Ectodermal cell (in vitro differentiated cells): ENCODE measurements around the gene GNB5.

ENCODE experiments used
- H3K27ac ChIP-seq: 2 replicates; pipeline ENCODE4 v1.7.0; 2013; ENCODE audit warnings: mild to moderate bottlenecking, low read depth, low read length; ENCODE audit not compliant: insufficient read depth, poor library complexity, severe bottlenecking
- H3K27me3 ChIP-seq: 2 replicates; pipeline ENCODE4 v1.7.0; 2013; ENCODE audit warnings: mild to moderate bottlenecking, low read length; ENCODE audit not compliant: insufficient read depth, control insufficient read depth, poor library complexity, severe bottlenecking
- H3K36me3 ChIP-seq: one replicate; pipeline ENCODE4 v1.7.0; 2013; ENCODE audit warnings: low read length; ENCODE audit not compliant: control insufficient read depth, insufficient read depth
- H3K4me1 ChIP-seq: one replicate; pipeline ENCODE4 v1.7.0; 2013; ENCODE audit warnings: low read length; ENCODE audit not compliant: control insufficient read depth, insufficient read depth
- H3K4me3 ChIP-seq: 2 replicates; pipeline ENCODE4 v1.7.0; 2013; ENCODE audit warnings: low read depth, low read length, control low read depth; ENCODE audit not compliant: insufficient read depth
- H3K9me3 ChIP-seq: 2 replicates; pipeline ENCODE4 v1.7.0; 2013; ENCODE audit warnings: mild to moderate bottlenecking, low read length, moderate library complexity; ENCODE audit not compliant: control insufficient read depth
- WGBS, 2 experiments: methylation state at CpG; one replicate each; pipeline ENCODE4 v1.1.7; 2013; ENCODE audit warnings: missing lambda C conversion rate in 2 of 2; 5-methylcytosine and 5-hydroxymethylcytosine counted together

GNB5 gene

DNA sequence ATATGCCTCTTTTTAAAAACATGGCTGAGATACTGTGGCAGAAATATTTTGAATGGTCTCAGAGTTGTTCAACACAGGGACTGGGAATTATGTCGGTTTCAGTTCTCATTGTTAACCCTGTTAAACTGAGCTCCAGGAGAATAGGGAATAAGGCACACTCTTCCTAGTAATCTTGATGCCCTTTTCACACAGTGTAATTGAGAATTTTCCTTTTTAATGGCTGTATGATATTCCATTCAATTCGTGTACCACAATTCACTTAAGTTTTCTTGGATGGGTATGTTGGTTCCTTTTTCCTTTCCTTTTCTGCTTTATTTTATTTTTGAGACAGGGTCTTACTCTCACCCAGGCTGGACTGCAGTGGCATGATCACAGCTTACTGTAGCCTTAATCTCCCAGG lies 44.9 kb downstream of the GNB5 start:
- H3K27ac ChIP-seq: no peak overlapping the region
- H3K4me1 ChIP-seq: no peaks in the 10 kb centered on the region
- H3K9me3 ChIP-seq: no peaks in the 10 kb centered on the region
- no peak overlapping the region for H3K4me3 ChIP-seq
- WGBS, 2 experiments: 99 to 100% methylated on average over 1 to 2 of the region's 2 CpGs
- H3K36me3 ChIP-seq: peaks cover 11% of the 10 kb centered on the region
- H3K27me3 ChIP-seq: no peaks in the 10 kb centered on the region

DNA sequence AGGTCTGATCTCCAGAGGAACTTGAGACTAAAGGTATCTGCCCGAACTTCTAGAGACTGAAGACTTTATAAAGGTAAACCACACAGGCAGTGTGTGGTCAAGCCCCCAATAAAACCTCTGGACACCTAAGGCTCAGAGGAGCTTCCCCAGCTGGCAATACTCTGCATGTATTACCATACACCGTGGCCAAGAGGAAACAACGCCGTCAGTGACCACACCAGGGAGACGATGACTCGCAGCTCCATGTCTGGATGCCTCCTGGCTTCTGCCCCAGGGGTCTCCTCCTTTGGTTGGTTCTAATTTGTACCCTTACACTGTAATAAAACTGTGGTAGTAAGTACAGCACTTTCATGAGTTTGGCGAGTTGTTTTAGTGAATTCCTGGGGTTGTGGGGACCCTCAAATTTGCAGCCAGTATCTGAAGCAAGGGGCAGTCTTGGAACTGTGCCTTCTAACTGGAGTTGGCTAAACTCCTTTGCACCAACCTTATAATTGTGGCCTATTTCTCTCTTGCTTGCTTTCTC lies 46.5 kb downstream of the GNB5 start:
- Histone ChIP-seq H3K27me3 (no peaks in the 10 kb centered on the region), H3K27ac (no peak overlapping the region), H3K4me3 (no peak overlapping the region), H3K9me3 (no peaks in the 10 kb centered on the region), H3K36me3 (peaks cover 11% of the 10 kb centered on the region), H3K4me1 (peaks cover 5% of the 10 kb centered on the region)
- 96 to 98% methylated on average over 7 of the region's 7 CpGs for WGBS, 2 experiments

DNA sequence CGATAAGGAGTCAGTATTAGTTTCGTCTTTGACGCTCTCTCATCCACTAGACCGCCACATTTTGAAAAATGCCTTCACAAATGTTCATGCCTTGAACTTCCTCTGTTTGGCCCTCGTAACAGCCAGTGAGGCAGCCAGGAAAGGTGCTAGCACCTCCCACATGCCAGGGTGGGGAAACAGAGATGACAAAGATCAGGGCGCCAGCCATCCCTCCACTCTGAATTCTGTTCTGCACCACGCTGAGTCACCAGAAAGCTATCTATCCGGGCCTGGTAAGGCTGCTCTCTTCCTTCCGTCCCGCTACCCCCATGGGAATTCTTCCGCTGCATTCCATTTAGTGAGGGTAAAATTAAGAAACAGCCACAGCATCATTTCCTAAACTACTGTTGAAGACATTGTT lies 47.3 kb downstream of the GNB5 start:
- Histone ChIP-seq H3K4me1 (peaks cover 9% of the 10 kb centered on the region), H3K4me3 (no peak overlapping the region), H3K9me3 (no peaks in the 10 kb centered on the region), H3K36me3 (peaks cover 11% of the 10 kb centered on the region), H3K27me3 (no peaks in the 10 kb centered on the region), H3K27ac (no peak overlapping the region)
- WGBS, 2 experiments: 75 to 76% methylated on average over 11 of the region's 11 CpGs

DNA sequence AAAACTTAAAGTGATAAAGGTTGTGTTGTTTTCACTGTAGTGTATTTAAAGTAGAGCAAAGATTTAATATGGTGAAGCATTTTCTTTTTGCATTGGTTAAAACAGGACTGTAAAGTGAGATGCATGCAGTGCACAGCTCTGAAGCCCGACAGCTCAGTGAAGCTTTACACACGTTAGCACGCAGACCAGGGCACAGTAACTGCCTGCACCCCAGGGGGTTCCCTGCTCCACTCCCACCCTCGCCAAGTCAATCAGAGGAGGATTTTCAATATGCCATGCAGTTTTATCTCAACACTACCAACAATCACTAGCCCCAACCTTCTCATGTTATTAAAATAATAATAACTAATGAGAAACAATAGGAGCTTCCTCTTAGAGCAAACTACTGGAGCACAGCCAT lies 50.5 kb downstream of the GNB5 start:
- 62 to 71% methylated on average over 4 of the region's 4 CpGs for WGBS, 2 experiments
- peaks cover 7% of the 10 kb centered on the region for H3K36me3 ChIP-seq
- H3K9me3 ChIP-seq: no peaks in the 10 kb centered on the region
- no peak overlapping the region for H3K27ac ChIP-seq
- no peak overlapping the region for H3K4me3 ChIP-seq
- peaks cover 9% of the 10 kb centered on the region for H3K4me1 ChIP-seq
- no peaks in the 10 kb centered on the region for H3K27me3 ChIP-seq

GRCh38 chr15:52139599-52140462 lies 51.4 kb downstream of the GNB5 start:
- Histone ChIP-seq H3K27me3 (no peaks in the 10 kb centered on the region), H3K27ac (peak overlapping the region; percentile 26), H3K9me3 (no peaks in the 10 kb centered on the region), H3K4me3 (no peak overlapping the region), H3K4me1 (peaks cover 9% of the 10 kb centered on the region), H3K36me3 (peaks cover 7% of the 10 kb centered on the region)
- 60 to 64% methylated on average over 17 of the region's 17 CpGs for WGBS, 2 experiments

DNA sequence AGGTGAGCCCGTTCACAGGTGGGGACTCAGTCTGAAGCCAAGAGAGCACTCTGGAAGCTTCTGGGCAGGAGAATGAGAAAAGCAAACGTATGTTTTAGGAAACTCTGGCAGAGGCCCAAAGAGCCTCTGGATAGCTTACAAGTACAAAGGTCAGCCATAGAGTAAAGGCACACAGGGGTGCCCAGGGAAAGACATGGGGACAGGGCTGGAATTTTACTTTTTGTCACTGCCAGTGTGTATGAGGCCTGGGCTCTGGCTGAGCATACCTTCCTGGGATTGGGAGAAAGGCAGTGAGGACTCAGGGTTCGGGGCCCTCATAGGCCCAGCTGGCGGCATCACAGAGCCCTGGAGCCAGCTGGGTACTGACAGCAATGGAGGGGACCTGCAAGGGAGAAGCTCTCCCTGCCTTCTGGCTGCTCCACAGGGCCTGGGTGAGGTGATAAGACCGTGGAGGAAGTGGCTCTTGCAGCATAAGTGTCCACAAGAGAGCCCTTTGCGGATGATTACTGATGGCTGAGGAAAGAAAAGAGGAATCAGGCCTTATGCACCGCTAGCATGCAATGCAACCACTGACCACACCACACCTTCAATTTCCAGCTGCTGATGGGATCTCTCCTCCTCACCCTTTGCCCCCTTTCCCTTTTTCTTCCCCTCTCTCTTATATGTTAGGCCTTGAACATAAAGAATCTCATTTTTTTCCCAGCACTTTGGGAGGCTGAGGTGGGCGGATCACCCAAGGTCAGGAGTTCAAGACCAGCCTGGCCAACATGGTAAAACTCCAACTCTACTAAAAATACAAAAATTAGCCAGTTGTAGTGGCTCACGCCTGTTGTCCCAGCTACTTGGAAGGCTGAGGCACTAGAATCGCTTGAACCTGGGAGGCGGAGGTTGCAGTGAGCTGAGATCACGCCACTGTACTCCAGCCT lies 53.5 kb downstream of the GNB5 start:
- H3K27me3 ChIP-seq: no peaks in the 10 kb centered on the region
- H3K4me3 ChIP-seq: no peak overlapping the region
- H3K27ac ChIP-seq: no peak overlapping the region
- H3K9me3 ChIP-seq: no peaks in the 10 kb centered on the region
- WGBS, 2 experiments: 93 to 95% methylated on average over 12 of the region's 12 CpGs
- peaks cover 9% of the 10 kb centered on the region for H3K4me1 ChIP-seq
- no peaks in the 10 kb centered on the region for H3K36me3 ChIP-seq

GRCh38 chr15:52136442-52136980 lies 54.7 kb downstream of the GNB5 start:
- Histone ChIP-seq H3K9me3 (no peaks in the 10 kb centered on the region), H3K36me3 (no peaks in the 10 kb centered on the region), H3K4me1 (peaks cover 9% of the 10 kb centered on the region), H3K4me3 (no peak overlapping the region), H3K27me3 (no peaks in the 10 kb centered on the region), H3K27ac (no peak overlapping the region)
- WGBS, 2 experiments: 90 to 92% methylated on average over 6 of the region's 6 CpGs

DNA sequence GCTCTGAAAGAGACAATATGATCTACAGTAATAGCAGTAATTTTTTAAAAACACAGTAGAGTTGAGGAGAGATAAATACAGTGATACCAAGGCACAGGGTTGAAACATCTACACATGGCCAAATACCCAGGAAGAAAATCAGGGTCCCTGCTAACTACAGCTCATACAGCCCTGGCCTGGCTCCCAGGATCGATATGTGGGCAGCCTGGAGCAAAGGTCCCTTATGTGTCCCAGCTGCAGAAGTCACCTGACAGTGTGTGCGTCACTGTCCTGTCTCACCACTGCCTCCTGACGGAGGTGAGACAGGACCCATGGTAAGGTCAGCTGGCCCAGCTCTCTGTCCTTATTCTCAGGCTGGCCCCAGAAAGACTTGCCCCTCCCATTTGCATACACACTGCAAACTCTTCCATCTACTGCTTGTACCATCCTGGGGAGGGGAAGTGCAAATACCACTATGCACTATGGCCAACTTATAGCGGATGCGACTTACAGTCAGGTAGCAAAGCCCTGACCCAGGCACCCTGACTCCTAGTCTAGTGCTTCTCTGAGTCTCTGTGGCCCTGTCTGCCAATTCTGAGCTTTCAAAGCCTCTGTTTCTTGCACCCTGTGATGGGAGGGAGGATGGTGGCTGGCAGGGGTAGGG lies 56.6 kb downstream of the GNB5 start:
- Histone ChIP-seq H3K4me1 (peaks cover 2% of the 10 kb centered on the region), H3K27me3 (no peaks in the 10 kb centered on the region), H3K4me3 (no peak overlapping the region), H3K36me3 (no peaks in the 10 kb centered on the region), H3K9me3 (no peaks in the 10 kb centered on the region), H3K27ac (no peak overlapping the region)
- WGBS, 2 experiments: 94 to 96% methylated on average over 5 of the region's 5 CpGs

DNA sequence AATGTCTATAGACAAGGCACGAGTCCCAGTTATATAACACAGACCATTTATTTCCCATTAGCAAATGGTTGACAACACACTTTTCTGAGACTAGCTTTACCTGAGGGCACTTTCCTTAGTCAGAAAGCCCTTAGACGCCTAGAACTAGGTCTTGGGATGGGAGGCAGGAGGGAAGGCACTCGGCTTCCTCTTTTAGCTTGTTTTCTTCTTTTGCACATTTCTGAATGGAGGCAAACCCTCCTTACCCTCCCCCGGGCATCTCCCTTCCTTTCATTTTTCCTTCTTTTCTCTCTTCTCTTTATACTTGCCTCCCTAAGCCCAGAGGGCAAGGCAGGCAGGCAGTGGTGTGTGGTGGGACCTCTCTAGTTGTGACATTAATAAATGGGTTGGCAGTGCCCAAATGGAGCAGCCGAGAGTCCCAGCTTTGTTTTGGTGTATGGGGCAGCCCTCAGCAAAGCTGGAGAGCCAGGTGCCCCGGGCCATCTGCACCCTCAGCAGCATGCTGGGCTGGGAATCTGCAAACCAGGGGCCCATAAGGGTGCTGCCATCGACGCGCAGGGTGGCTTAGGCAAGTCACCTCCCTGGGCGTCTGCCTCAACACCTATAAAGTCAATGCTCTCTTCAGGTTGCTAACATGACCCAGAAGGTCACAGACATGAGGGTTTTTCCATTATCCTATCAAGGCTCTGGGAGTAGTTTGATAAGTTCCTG lies 57.5 kb downstream of the GNB5 start:
- Histone ChIP-seq H3K27me3 (no peaks in the 10 kb centered on the region), H3K36me3 (no peaks in the 10 kb centered on the region), H3K4me1 (no peaks in the 10 kb centered on the region), H3K9me3 (no peaks in the 10 kb centered on the region), H3K27ac (no peak overlapping the region), H3K4me3 (no peak overlapping the region)
- 92 to 93% methylated on average over 10 of the region's 10 CpGs for WGBS, 2 experiments
